Natural killer cell (primary cell): ENCODE data around the gene B3GALNT2. TPM values are rescaled to one million over a fixed set of nuclear protein-coding genes. Genes with fewer than 3 reads are reported as not detected.

Experiments
- ATAC-seq, 3 donors: fragments of 150-1000 bp in 2 of 3; fragments of 200-7000 bp in 1 of 3; cut with Tn5 transposase; 1 replicate in 1 of 3; 2 replicates in 2 of 3; pipeline ENCODE4 v1.10.0; 2021; ENCODE audit warnings: mild to moderate bottlenecking in 2 of 3, moderate library complexity in 2 of 3
- DNase-seq, 2 donors: peaks; one replicate each; pipeline versions ENCODE4 v3.0.0 to v3.0.0-alpha.2; 2013 to 2021; ENCODE audit warnings: mixed read lengths in 1 of 2
- H3K27ac ChIP-seq: one replicate; pipeline ENCODE4 v1.5.1; 2013; ENCODE audit warnings: mild to moderate bottlenecking, low read length
- H3K27me3 ChIP-seq: one replicate; pipeline ENCODE4 v1.6.1; 2013; ENCODE audit warnings: low read length; ENCODE audit not compliant: control insufficient read depth, insufficient read depth
- H3K36me3 ChIP-seq: one replicate; pipeline ENCODE4 v1.6.1; 2013; ENCODE audit warnings: low read length; ENCODE audit not compliant: control insufficient read depth, insufficient read depth
- H3K4me1 ChIP-seq: one replicate; pipeline ENCODE4 v1.6.1; 2013; ENCODE audit warnings: low read length; ENCODE audit not compliant: control insufficient read depth, insufficient read depth
- H3K4me3 ChIP-seq: one replicate; pipeline ENCODE4 v1.5.1; 2013; ENCODE audit warnings: low read length
- H3K9me3 ChIP-seq: one replicate; pipeline ENCODE4 v1.6.1; 2013; ENCODE audit warnings: low read length; ENCODE audit not compliant: control insufficient read depth, insufficient read depth
- H3K27ac Mint-ChIP-seq, 2 donors: one replicate each; pipeline ENCODE4 v1.8.0; 2022; ENCODE audit warnings: mild to moderate bottlenecking in 2 of 2, mixed read lengths in 2 of 2, moderate library complexity in 1 of 2
- H3K27me3 Mint-ChIP-seq, 2 donors: one replicate each; pipeline ENCODE4 v1.8.0; 2022; ENCODE audit warnings: low read depth in 2 of 2, mixed read lengths in 2 of 2
- H3K36me3 Mint-ChIP-seq: one replicate; pipeline ENCODE4 v1.8.0; 2022; ENCODE audit warnings: mixed read lengths
- H3K4me1 Mint-ChIP-seq, 2 donors: one replicate each; pipeline ENCODE4 v1.8.0; 2022; ENCODE audit warnings: mixed read lengths in 2 of 2
- H3K4me3 Mint-ChIP-seq: one replicate; pipeline ENCODE4 v1.8.0; 2022; ENCODE audit warnings: mild to moderate bottlenecking, moderate library complexity, mixed read lengths
- H3K9me3 Mint-ChIP-seq, 2 donors: one replicate each; pipeline ENCODE4 v1.8.0; 2022; ENCODE audit warnings: mixed read lengths in 2 of 2
- CTCF ChIP-seq: fragments of 200-600 bp; IDR thresholded peaks from one replicate; pipeline ENCODE4 v1.8.0; 2022; ENCODE audit warnings: antibody characterized with exemption
- WGBS: methylation state at CpG from one replicate; pipeline ENCODE4 v1.1.7; 2013; ENCODE audit warnings: missing lambda C conversion rate; ENCODE audit not compliant: insufficient coverage; 5-methylcytosine and 5-hydroxymethylcytosine counted together
- intact Hi-C: fragments of 100-400 bp; cut with micrococcal nuclease; formaldehyde crosslinking; loops from one replicate; pipeline ENCODE4 v1.14.2; 2022
- total RNA-seq, 4 donors: library from RNA; stranded (reverse); fragments of 120-200 nt in 1 of 4; gene quantifications; one replicate each; pipeline versions ENCODE4 v1.2.3 to v1.2.4, GENCODE V29; 2013 to 2022

B3GALNT2 gene
- total RNA-seq, 3 donors from 2014 or later (not counting 1 experiment from before 2014, with no cell fraction given), result 7.6 to 12.1 (median 8.8) TPM

GRCh38 chr1:235426143-235426542 lies 78.1 kb downstream of the B3GALNT2 start:
- Mint-ChIP-seq H3K9me3 (no peaks in the 10 kb centered on the region), H3K27ac (peak overlapping the region in 1 of 2 donors; percentile 64), H3K4me3 (no peak overlapping the region), H3K4me1 (peaks cover 21 to 29% of the 10 kb centered on the region in 2 donors), H3K27me3 (no peaks in the 10 kb centered on the region), H3K36me3 (no peaks in the 10 kb centered on the region)
- DNase-seq (no peak), ATAC-seq (no peak)
- no peak overlapping the region for H3K27ac ChIP-seq
- no peak overlapping the region for H3K4me3 ChIP-seq
- intact Hi-C loops, result no loop called here
- H3K27me3 ChIP-seq, result no peaks in the 10 kb centered on the region
- H3K4me1 ChIP-seq, result peaks cover 12% of the 10 kb centered on the region
- H3K36me3 ChIP-seq, result no peaks in the 10 kb centered on the region
- no peak for TF ChIP-seq CTCF
- 99% methylated on average over 4 of the region's 4 CpGs for WGBS
- no peaks in the 10 kb centered on the region for H3K9me3 ChIP-seq

GRCh38 chr1:235425357-235425756 lies 78.9 kb downstream of the B3GALNT2 start:
- Histone ChIP-seq H3K27ac (no peak overlapping the region), H3K9me3 (no peaks in the 10 kb centered on the region), H3K4me1 (peaks cover 12% of the 10 kb centered on the region), H3K27me3 (no peaks in the 10 kb centered on the region), H3K4me3 (no peak overlapping the region), H3K36me3 (no peaks in the 10 kb centered on the region)
- intact Hi-C loops, result no loop called here
- no peaks in the 10 kb centered on the region for H3K27me3 Mint-ChIP-seq
- no peak for DNase-seq
- ATAC-seq, result no peak
- WGBS, result 86% methylated on average over 9 of the region's 9 CpGs
- H3K27ac Mint-ChIP-seq, result peak overlapping the region in 1 of 2 donors; percentile 64
- peak overlapping the region; percentile 3 for H3K4me3 Mint-ChIP-seq
- H3K36me3 Mint-ChIP-seq, result no peaks in the 10 kb centered on the region
- no peak for TF ChIP-seq CTCF
- H3K4me1 Mint-ChIP-seq, result peaks cover 21 to 29% of the 10 kb centered on the region in 2 donors
- H3K9me3 Mint-ChIP-seq, result no peaks in the 10 kb centered on the region

DNA sequence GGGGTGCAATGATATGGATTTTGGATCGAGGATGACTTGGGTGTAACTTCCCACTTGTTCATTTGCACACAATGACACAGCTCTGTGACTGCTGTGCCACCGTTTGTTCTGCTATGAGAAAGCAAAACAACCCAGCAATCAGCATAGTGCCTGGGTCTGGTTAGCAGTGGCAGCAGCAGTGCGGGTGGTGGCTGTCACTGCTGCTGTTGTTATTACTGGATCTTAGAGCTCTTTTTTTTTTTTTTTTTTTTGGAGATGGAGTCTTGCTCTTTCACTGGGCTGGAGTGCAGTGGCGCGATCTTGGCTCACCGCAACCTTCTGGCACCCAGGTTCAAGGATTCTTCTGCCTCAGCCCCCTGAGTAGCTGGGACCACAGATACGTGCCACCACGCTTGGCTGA lies 80.2 kb downstream of the B3GALNT2 start:
- intact Hi-C loops, result no loop called here
- no peak for TF ChIP-seq CTCF
- Histone ChIP-seq H3K4me1 (peaks cover 12% of the 10 kb centered on the region), H3K9me3 (no peaks in the 10 kb centered on the region), H3K27me3 (no peaks in the 10 kb centered on the region), H3K4me3 (no peak overlapping the region), H3K36me3 (no peaks in the 10 kb centered on the region), H3K27ac (no peak overlapping the region)
- ATAC-seq, result peak in 1 of 3 donors; percentile 32
- H3K36me3 Mint-ChIP-seq, result no peaks in the 10 kb centered on the region
- 69% methylated on average over 8 of the region's 8 CpGs for WGBS
- H3K27ac Mint-ChIP-seq, result peak overlapping the region in 1 of 2 donors; percentile 89
- no peaks in the 10 kb centered on the region for H3K9me3 Mint-ChIP-seq
- no peaks in the 10 kb centered on the region for H3K27me3 Mint-ChIP-seq
- no peak for DNase-seq
- H3K4me1 Mint-ChIP-seq, result peaks cover 21 to 29% of the 10 kb centered on the region in 2 donors
- peak overlapping the region; percentile 7 for H3K4me3 Mint-ChIP-seq

DNA sequence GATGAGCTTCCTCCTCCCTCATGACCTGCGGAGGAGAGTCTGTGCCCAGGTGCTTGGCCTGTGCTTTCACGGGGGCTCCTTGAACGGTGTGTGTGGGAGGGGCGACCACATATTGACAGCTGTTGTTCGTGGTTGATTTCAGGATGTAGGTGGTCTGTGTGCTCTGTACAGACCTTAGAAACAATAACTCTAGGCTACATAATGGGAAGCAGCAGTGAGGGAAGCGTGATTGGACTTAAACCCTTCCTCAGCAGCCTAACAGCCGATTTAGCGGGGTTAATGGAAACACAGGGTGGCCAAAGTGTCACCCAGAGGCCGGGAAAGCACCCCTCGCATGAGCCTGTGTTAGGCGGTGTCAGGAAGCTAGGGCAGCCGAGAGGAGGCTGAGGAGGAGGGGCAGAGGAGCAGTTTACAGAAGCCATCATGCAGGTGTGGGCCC lies 81.0 kb downstream of the B3GALNT2 start:
- Histone ChIP-seq H3K4me1 (peaks cover 12% of the 10 kb centered on the region), H3K4me3 (no peak overlapping the region), H3K36me3 (no peaks in the 10 kb centered on the region), H3K27ac (no peak overlapping the region), H3K9me3 (no peaks in the 10 kb centered on the region), H3K27me3 (no peaks in the 10 kb centered on the region)
- H3K36me3 Mint-ChIP-seq, result no peaks in the 10 kb centered on the region
- DNase-seq, result peak; percentile 42 to 52
- peak overlapping the region; percentile 67 for H3K4me3 Mint-ChIP-seq
- TF ChIP-seq CTCF, result no peak
- intact Hi-C loops, result no loop called here
- H3K27ac Mint-ChIP-seq, result peak overlapping the region; percentile 66 to 89
- no peaks in the 10 kb centered on the region for H3K9me3 Mint-ChIP-seq
- peak; percentile 85 to 96 (median 95) for ATAC-seq
- peaks cover 21 to 29% of the 10 kb centered on the region in 2 donors for H3K4me1 Mint-ChIP-seq
- 4% methylated on average over 11 of the region's 12 CpGs for WGBS
- H3K27me3 Mint-ChIP-seq, result no peaks in the 10 kb centered on the region
